Gastroesophageal sphincter (tissue), 3 donors: ENCODE data around the gene ZBTB12.

Experiments
- POLR2A ChIP-seq, 2 donors: fragments of 450-650 bp; IDR thresholded peaks; one replicate each; pipeline ENCODE4 v1.6.1; 2017; ENCODE audit warnings: antibody characterized with exemption in 2 of 2, mild to moderate bottlenecking in 2 of 2, moderate library complexity in 1 of 2
- TF ChIP-seq, protein P1 (sequence below), 4 experiments: fragments of 200-600 bp in 2 of 4; fragments of 450-650 bp in 2 of 4; sonication (generic) in 1 of 4; IDR thresholded peaks; one replicate each; pipeline ENCODE4 v1.5.1; 2017 to 2019; ENCODE audit warnings: antibody characterized with exemption in 4 of 4, mild to moderate bottlenecking in 2 of 4, moderate library complexity in 2 of 4

GRCh38 chr6:31874836-31875572 lies 26.9 kb downstream of the ZBTB12 start:
- TF ChIP-seq, protein P1, sequence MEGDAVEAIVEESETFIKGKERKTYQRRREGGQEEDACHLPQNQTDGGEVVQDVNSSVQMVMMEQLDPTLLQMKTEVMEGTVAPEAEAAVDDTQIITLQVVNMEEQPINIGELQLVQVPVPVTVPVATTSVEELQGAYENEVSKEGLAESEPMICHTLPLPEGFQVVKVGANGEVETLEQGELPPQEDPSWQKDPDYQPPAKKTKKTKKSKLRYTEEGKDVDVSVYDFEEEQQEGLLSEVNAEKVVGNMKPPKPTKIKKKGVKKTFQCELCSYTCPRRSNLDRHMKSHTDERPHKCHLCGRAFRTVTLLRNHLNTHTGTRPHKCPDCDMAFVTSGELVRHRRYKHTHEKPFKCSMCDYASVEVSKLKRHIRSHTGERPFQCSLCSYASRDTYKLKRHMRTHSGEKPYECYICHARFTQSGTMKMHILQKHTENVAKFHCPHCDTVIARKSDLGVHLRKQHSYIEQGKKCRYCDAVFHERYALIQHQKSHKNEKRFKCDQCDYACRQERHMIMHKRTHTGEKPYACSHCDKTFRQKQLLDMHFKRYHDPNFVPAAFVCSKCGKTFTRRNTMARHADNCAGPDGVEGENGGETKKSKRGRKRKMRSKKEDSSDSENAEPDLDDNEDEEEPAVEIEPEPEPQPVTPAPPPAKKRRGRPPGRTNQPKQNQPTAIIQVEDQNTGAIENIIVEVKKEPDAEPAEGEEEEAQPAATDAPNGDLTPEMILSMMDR (IDR thresholded peaks at IDR 0.05) = no peak
- no peak for TF ChIP-seq POLR2A (IDR thresholded peaks at IDR 0.05)
